Right atrium auricular region (tissue), 2 donors: ENCODE measurements around the gene TNS4. TPM values are rescaled to one million over a fixed set of nuclear protein-coding genes. Genes with fewer than 3 reads are reported as not detected.
"Not testable (repeated sequence)": the region's sequence is repeated elsewhere in the genome, so short reads cannot be mapped to it uniquely, and the experiment has no call there.

Experiments used
- DNase-seq: peaks from one replicate; pipeline ENCODE4 v3.0.0-alpha.2; 2019; ENCODE audit warnings: low spot score
- H3K27ac ChIP-seq, 2 donors: fragments of 200-600 bp; sonication (generic); 1 replicate in 1 of 2; 2 replicates in 1 of 2; pipeline ENCODE4 v1.5.1; 2016 to 2019
- H3K27me3 ChIP-seq, 2 donors: fragments of 200-600 bp; sonication (generic); one replicate each; pipeline versions ENCODE4 v1.5.1 to v1.6.0; 2017 to 2019
- H3K36me3 ChIP-seq: fragments of 200-600 bp; sonication (generic); one replicate; pipeline ENCODE4 v1.5.1; 2016
- H3K4me1 ChIP-seq, 2 donors: fragments of 200-600 bp; sonication (generic); one replicate each; pipeline versions ENCODE4 v1.5.1 to v1.6.0; 2017 to 2019
- H3K4me3 ChIP-seq, 2 donors: fragments of 200-600 bp; sonication (generic); 1 replicate in 1 of 2; 2 replicates in 1 of 2; pipeline ENCODE4 v1.5.1; 2017 to 2019; ENCODE audit warnings: mild to moderate bottlenecking in 1 of 2, moderate library complexity in 1 of 2
- H3K9me3 ChIP-seq, 2 donors: fragments of 200-600 bp; sonication (generic); one replicate each; pipeline ENCODE4 v1.5.1; 2019
- CTCF ChIP-seq, 2 donors: fragments of 200-600 bp; sonication (generic); IDR thresholded peaks; one replicate each; pipeline ENCODE4 v1.5.1; 2019; ENCODE audit warnings: antibody characterized with exemption in 2 of 2
- total RNA-seq, 2 donors: library from RNA; depleted of rRNA; stranded (reverse); fragments of >200 nt; gene quantifications; one replicate each; pipeline ENCODE4 v1.1.0, GENCODE V29; 2016

TNS4 gene
- total RNA-seq, 2 donors from 2014 or later: not detected

GRCh38 chr17:40547079-40547784 lies 45.8 kb upstream of the TNS4 start:
- no peak for TF ChIP-seq CTCF (IDR thresholded peaks at IDR 0.05)
- Histone ChIP-seq H3K36me3 (no peaks in the 10 kb centered on the region), H3K4me1 (peaks cover 0 to 70% of the 10 kb centered on the region in 2 donors), H3K4me3 (no peak overlapping the region), H3K9me3 (no peaks in the 10 kb centered on the region), H3K27me3 (no peaks in the 10 kb centered on the region), H3K27ac (peak overlapping the region in 1 of 2 donors; percentile 21)
- no peak for DNase-seq

DNA sequence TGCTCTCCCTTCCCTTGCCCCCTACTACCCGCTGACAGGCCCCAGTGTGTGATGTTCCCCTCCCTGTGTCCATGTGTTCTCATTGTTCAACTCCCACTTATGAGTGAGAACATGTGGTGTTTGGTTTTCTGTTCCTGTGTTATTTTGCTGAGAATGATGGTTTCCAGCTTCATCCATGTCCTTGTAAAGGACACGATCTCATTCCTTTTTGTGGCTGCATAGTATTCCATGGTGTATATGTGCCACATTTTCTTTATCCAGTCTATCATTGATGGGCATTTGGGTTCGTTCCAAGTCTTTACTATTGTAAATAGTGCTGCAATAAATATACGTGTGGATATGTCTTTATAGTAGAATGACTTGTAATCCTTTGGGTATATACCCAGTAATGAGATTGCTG lies 45.1 kb upstream of the TNS4 start:
- not testable (repeated sequence) for DNase-seq, H3K27ac ChIP-seq, H3K36me3 ChIP-seq, H3K4me3 ChIP-seq, H3K9me3 ChIP-seq, H3K27me3 ChIP-seq
- peaks cover 0 to 70% of the 10 kb centered on the region in 2 donors for H3K4me1 ChIP-seq

DNA sequence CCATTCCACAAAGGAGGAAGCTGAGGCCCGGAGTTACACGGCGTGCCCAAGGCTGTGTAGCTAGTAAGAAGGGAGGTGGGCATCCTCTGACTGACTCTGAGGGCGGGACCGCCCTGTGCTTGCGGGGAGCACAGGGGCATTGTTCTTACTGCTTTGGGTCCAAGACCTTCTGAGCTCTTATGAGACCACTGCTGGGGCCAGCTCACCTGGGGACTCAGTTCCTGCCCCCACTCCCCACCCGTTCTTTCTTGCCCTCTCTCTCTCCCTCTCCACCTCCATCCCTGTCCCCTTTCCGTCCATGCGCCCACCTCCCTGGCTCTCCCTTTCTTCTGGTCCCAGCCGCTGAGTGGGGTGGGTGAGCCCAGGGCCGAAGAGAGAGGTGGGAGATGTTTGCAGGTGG lies 44.2 kb upstream of the TNS4 start:
- Histone ChIP-seq H3K4me1 (peaks cover 0 to 70% of the 10 kb centered on the region in 2 donors), H3K36me3 (no peaks in the 10 kb centered on the region), H3K9me3 (no peaks in the 10 kb centered on the region), H3K27me3 (no peaks in the 10 kb centered on the region), H3K4me3 (no peak overlapping the region), H3K27ac (no peak overlapping the region)
- TF ChIP-seq CTCF (IDR thresholded peaks at IDR 0.05): no peak
- DNase-seq: no peak

DNA sequence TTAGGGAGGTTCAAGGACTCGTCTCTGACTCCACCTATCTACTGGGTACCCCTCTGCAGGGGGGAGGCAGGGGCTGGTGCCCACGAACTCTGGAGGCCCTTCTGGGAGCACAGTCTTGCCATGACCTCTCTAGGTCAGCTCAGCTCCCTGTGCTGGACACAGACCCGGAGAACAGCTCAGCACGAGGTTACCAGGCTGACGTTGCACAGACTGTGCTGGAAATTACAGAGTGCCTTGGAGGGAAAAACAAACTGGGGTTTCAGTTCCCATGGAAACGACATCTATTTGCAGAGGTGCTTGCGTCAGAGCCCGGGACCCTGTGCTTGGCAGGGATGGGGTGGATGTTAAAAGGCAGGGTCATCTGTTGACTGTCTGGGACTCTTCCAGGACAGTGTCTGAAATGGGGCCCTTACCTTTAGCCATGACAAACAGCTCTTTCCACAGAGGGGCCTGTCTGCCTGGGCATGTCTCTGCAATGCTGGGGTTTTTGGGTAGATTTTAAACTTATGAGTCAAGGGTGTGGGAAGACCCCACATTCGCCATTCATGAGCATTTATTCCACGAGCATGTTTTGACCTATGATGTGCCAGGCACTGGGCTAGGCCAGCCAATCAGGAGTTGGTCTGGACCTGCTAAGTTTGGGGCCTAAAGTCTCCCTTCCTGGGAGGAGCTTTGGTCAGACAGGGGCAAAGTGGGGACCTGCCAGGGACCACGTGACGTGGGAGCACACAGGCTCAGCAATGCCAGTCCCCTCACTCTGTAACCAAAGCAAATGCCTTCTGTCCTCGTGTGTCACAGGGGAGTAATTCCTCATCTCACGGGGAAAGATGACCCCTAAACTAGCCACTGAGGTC lies 41.4 kb upstream of the TNS4 start:
- H3K27me3 ChIP-seq: no peaks in the 10 kb centered on the region
- no peak for TF ChIP-seq CTCF (IDR thresholded peaks at IDR 0.05)
- H3K27ac ChIP-seq: peak overlapping the region; percentile 86 to 89
- no peaks in the 10 kb centered on the region for H3K36me3 ChIP-seq
- peak; percentile 97 for DNase-seq
- peaks cover 0 to 74% of the 10 kb centered on the region in 2 donors for H3K4me1 ChIP-seq
- no peaks in the 10 kb centered on the region for H3K9me3 ChIP-seq
- no peak overlapping the region for H3K4me3 ChIP-seq

GRCh38 chr17:40541873-40542557 lies 40.6 kb upstream of the TNS4 start:
- H3K4me1 ChIP-seq: peaks cover 0 to 73% of the 10 kb centered on the region in 2 donors
- TF ChIP-seq CTCF (IDR thresholded peaks at IDR 0.05): peak in 1 of 2 donors; percentile 12
- DNase-seq: no peak
- no peak overlapping the region for H3K4me3 ChIP-seq
- H3K27ac ChIP-seq: peak overlapping the region; percentile 86 to 89
- no peaks in the 10 kb centered on the region for H3K9me3 ChIP-seq
- H3K27me3 ChIP-seq: no peaks in the 10 kb centered on the region
- no peaks in the 10 kb centered on the region for H3K36me3 ChIP-seq
